H9 (cell line): Measurements from ENCODE around the gene SCNN1G. TPM values are rescaled to one million over a fixed set of nuclear protein-coding genes. Genes with fewer than 3 reads are reported as not detected.
A peak's percentile ranks its signal among the peaks of the same experiment; 100 is the strongest.

Experiments
- DNase-seq: peaks from one replicate; pipeline ENCODE4 v3.0.0-alpha.2; 2017
- H2AFZ ChIP-seq: one replicate; pipeline ENCODE4 v1.6.1; 2013; ENCODE audit warnings: mild to moderate bottlenecking, low read length, control low read depth, moderate library complexity
- H2AK5ac ChIP-seq: 2 replicates; pipeline ENCODE4 v1.6.1; 2013; ENCODE audit warnings: low read length, control low read depth, mixed read lengths; ENCODE audit not compliant: insufficient read length
- H2BK120ac ChIP-seq: one replicate; pipeline ENCODE4 v1.6.1; 2013; ENCODE audit warnings: low read depth, mild to moderate bottlenecking, low read length, control low read depth, inconsistent platforms; ENCODE audit not compliant: poor library complexity, severe bottlenecking
- H2BK12ac ChIP-seq: 2 replicates; pipeline ENCODE4 v1.6.1; 2013; ENCODE audit warnings: low read length, control low read depth, mixed read lengths, low read depth; ENCODE audit not compliant: insufficient read length
- H2BK15ac ChIP-seq: 2 replicates; pipeline ENCODE4 v1.6.1; 2013; ENCODE audit warnings: low read depth, low read length, control low read depth
- H2BK20ac ChIP-seq: one replicate; pipeline ENCODE4 v1.6.1; 2013; ENCODE audit warnings: low read depth, mild to moderate bottlenecking, low read length, control low read depth, inconsistent platforms; ENCODE audit not compliant: poor library complexity, severe bottlenecking
- H2BK5ac ChIP-seq: 2 replicates; pipeline ENCODE4 v1.6.1; 2013; ENCODE audit warnings: low read length, control low read depth, mixed read lengths; ENCODE audit not compliant: insufficient read length
- H3K14ac ChIP-seq: 2 replicates; pipeline ENCODE4 v1.6.1; 2013; ENCODE audit warnings: low read length, control low read depth; ENCODE audit not compliant: insufficient read depth
- H3K18ac ChIP-seq: 2 replicates; pipeline ENCODE4 v1.6.1; 2013; ENCODE audit warnings: low read depth, mild to moderate bottlenecking, mixed read lengths, low read length, control low read depth; ENCODE audit not compliant: insufficient read length
- H3K23ac ChIP-seq: 2 replicates; pipeline ENCODE4 v1.6.1; 2013; ENCODE audit warnings: low read length, control low read depth, mixed read lengths, low read depth; ENCODE audit not compliant: insufficient read length
- H3K23me2 ChIP-seq: 2 replicates; pipeline ENCODE4 v1.6.1; 2013; ENCODE audit warnings: low read depth, mild to moderate bottlenecking, mixed read lengths, low read length, control low read depth; ENCODE audit not compliant: insufficient read length, poor library complexity, severe bottlenecking
- H3K27ac ChIP-seq: 2 replicates; pipeline ENCODE4 v1.5.1; 2013; ENCODE audit warnings: low read length, control low read depth, mixed read lengths, low read depth; ENCODE audit not compliant: insufficient read length
- H3K27me3 ChIP-seq: 2 replicates; pipeline ENCODE4 v1.6.1; 2013; ENCODE audit warnings: low read length, control low read depth, inconsistent platforms; ENCODE audit not compliant: insufficient read depth
- H3K4ac ChIP-seq: 2 replicates; pipeline ENCODE4 v1.6.1; 2013; ENCODE audit warnings: low read depth, mild to moderate bottlenecking, control low read depth, inconsistent platforms, low read length, moderate library complexity
- H3K4me1 ChIP-seq: 2 replicates; pipeline ENCODE4 v1.6.1; 2013; ENCODE audit warnings: low read length, control low read depth, inconsistent platforms; ENCODE audit not compliant: insufficient read depth
- H3K4me2 ChIP-seq: 2 replicates; pipeline ENCODE4 v1.6.1; 2013; ENCODE audit warnings: low read length, control low read depth, mixed read lengths; ENCODE audit not compliant: insufficient read length, insufficient read depth
- H3K56ac ChIP-seq: 2 replicates; pipeline ENCODE4 v1.6.1; 2013; ENCODE audit warnings: low read depth, mild to moderate bottlenecking, mixed read lengths, low read length, control low read depth; ENCODE audit not compliant: insufficient read length
- H3K79me1 ChIP-seq: 2 replicates; pipeline ENCODE4 v1.6.1; 2013; ENCODE audit warnings: low read depth, mild to moderate bottlenecking, moderate library complexity, low read length, control low read depth, inconsistent platforms; ENCODE audit not compliant: insufficient read depth, poor library complexity, severe bottlenecking
- H3K79me2 ChIP-seq: 2 replicates; pipeline ENCODE4 v1.6.1; 2013; ENCODE audit warnings: low read length, control low read depth, inconsistent platforms; ENCODE audit not compliant: insufficient read depth
- H3K9ac ChIP-seq: 2 replicates; pipeline ENCODE4 v1.6.1; 2013; ENCODE audit warnings: low read length, control low read depth, mixed read lengths; ENCODE audit not compliant: insufficient read length; ENCODE audit errors: extremely low read depth
- H3K9me3 ChIP-seq: one replicate; pipeline ENCODE4 v1.6.1; 2013; ENCODE audit warnings: low read depth, low read length, inconsistent platforms; ENCODE audit not compliant: control insufficient read depth
- H3T11ph ChIP-seq: one replicate; pipeline ENCODE4 v1.6.1; 2013; ENCODE audit warnings: mild to moderate bottlenecking, low read length, control low read depth, inconsistent platforms
- H4K20me1 ChIP-seq: one replicate; pipeline ENCODE4 v1.6.1; 2013; ENCODE audit not compliant: control insufficient read depth, insufficient read length, insufficient read depth
- H4K5ac ChIP-seq: 2 replicates; pipeline ENCODE4 v1.6.1; 2013; ENCODE audit warnings: low read depth, mild to moderate bottlenecking, mixed read lengths, low read length, control low read depth; ENCODE audit not compliant: insufficient read length
- H4K8ac ChIP-seq: replicated peaks from 2 replicates; pipeline ENCODE4 v1.6.1; 2013; ENCODE audit warnings: low read length, control low read depth, mixed read lengths, low read depth; ENCODE audit not compliant: insufficient read length
- H4K91ac ChIP-seq: 2 replicates; pipeline ENCODE4 v1.6.1; 2013; ENCODE audit warnings: low read depth, mild to moderate bottlenecking, moderate library complexity, mixed read lengths, low read length, control low read depth; ENCODE audit not compliant: insufficient read length
- H3K27ac Mint-ChIP-seq, 3 experiments: 2 replicates in 2 of 3; 3 replicates in 1 of 3; pipeline ENCODE4 v1.8.0; 2020 to 2021; ENCODE audit warnings: mixed read lengths in 3 of 3, mild to moderate bottlenecking in 1 of 3, moderate library complexity in 1 of 3
- H3K27me3 Mint-ChIP-seq: 2 replicates; pipeline ENCODE4 v1.8.0; 2021; ENCODE audit warnings: low read depth, mild to moderate bottlenecking, moderate library complexity, mixed read lengths
- H3K36me3 Mint-ChIP-seq, 3 experiments: 2 replicates in 2 of 3; 3 replicates in 1 of 3; pipeline ENCODE4 v1.8.0; 2020 to 2021; ENCODE audit warnings: low read depth in 3 of 3, mixed read lengths in 3 of 3; ENCODE audit not compliant: insufficient read depth in 1 of 3
- H3K4me1 Mint-ChIP-seq, 2 experiments: 2 replicates each; pipeline ENCODE4 v1.8.0; 2020; ENCODE audit warnings: mixed read lengths in 2 of 2
- H3K4me3 Mint-ChIP-seq, 2 experiments: 2 replicates in 1 of 2; 3 replicates in 1 of 2; pipeline ENCODE4 v1.8.0; 2020 to 2021; ENCODE audit warnings: mild to moderate bottlenecking in 2 of 2, mixed read lengths in 2 of 2, moderate library complexity in 1 of 2
- H3K9me3 Mint-ChIP-seq, 2 experiments: 2 replicates in 1 of 2; 3 replicates in 1 of 2; pipeline ENCODE4 v1.8.0; 2020; ENCODE audit warnings: mild to moderate bottlenecking in 2 of 2, mixed read lengths in 2 of 2, moderate library complexity in 1 of 2
- CTCF ChIP-seq: fragments of 200-600 bp; sonication (generic); conservative IDR thresholded peaks from 3 replicates; pipeline ENCODE4 v1.8.0; 2021; ENCODE audit warnings: antibody characterized with exemption, mild to moderate bottlenecking
- WGBS: extraction: QIAGEN DNeasy Blood & Tissue Kit; methylation state at CpG from one replicate; pipeline ENCODE4 v1.1.7; 2013; ENCODE audit warnings: missing lambda C conversion rate, low lambda C conversion rate, mixed read lengths; ENCODE audit not compliant: insufficient read length; ENCODE audit errors: extremely low coverage; 5-methylcytosine and 5-hydroxymethylcytosine counted together
- total RNA-seq: library from RNA; stranded (reverse); gene quantifications from 2 replicates; pipeline ENCODE4 v1.2.1, GENCODE V29; 2021

The SCNN1G gene
- total RNA-seq, 1 experiment from 2014 or later: 0.74 TPM

GRCh38 chr16:23134274-23134673 is 48.3 kb upstream of the SCNN1G start:
- H2BK20ac ChIP-seq: no peak overlapping the region

More at GRCh38 chr16:23134274-23134673, 48.3 kb upstream of the SCNN1G start:
- Histone ChIP-seq H3K79me1 (peaks cover 2% of the 10 kb centered on the region), H3K14ac (no peak overlapping the region), H3K9me3 (no peaks in the 10 kb centered on the region), H3K56ac (no peak overlapping the region), H2AFZ (no peak overlapping the region), H3K23ac (no peak overlapping the region), H2BK120ac (no peak overlapping the region), H3K4ac (no peak overlapping the region), H3K18ac (no peak overlapping the region), H4K91ac (no peak overlapping the region), H3K4me1 (no peaks in the 10 kb centered on the region; the same call in 1 of the 2 replicates), H3K79me2 (peaks cover 9% of the 10 kb centered on the region; the same call in 1 of the 2 replicates), H3K23me2 (no peaks in the 10 kb centered on the region), H2BK15ac (no peak overlapping the region), H4K5ac (no peak overlapping the region), H2AK5ac (no peak overlapping the region), H2BK12ac (no peak overlapping the region), H3K27ac (no peak overlapping the region), H4K20me1 (no peaks in the 10 kb centered on the region), H2BK5ac (no peak overlapping the region), H3T11ph (no peak overlapping the region), H3K9ac (no peak overlapping the region), H3K27me3 (no peaks in the 10 kb centered on the region), H3K4me2 (no peak overlapping the region), H4K8ac (no peak overlapping the region)
- H3K4me1 Mint-ChIP-seq: peaks cover 24 to 37% of the 10 kb centered on the region in 2 experiments
- no peak overlapping the region for H3K4me3 Mint-ChIP-seq
- no CpG with 5 or more reads among the region's 3 CpGs for WGBS
- DNase-seq: no peak
- H3K27me3 Mint-ChIP-seq: no peaks in the 10 kb centered on the region
- peaks cover 7 to 9% of the 10 kb centered on the region in 2 experiments; a peak in 2 of 5 replicates for H3K9me3 Mint-ChIP-seq
- peaks cover 0 to 22% (median 13%) of the 10 kb centered on the region in 3 experiments; a peak in 4 of 7 replicates for H3K36me3 Mint-ChIP-seq
- TF ChIP-seq CTCF: no peak
- peak overlapping the region in 2 of 3 experiments; percentile 1 to 60; a peak in 3 of 7 replicates for H3K27ac Mint-ChIP-seq
